Tibial artery (tissue), 4 donors: ENCODE data around the gene WIPF2.

Experiments
- DNase-seq, 2 donors: peaks; one replicate each; pipeline ENCODE4 v3.0.0-alpha.2; 2019
- H3K27ac ChIP-seq, 2 donors: fragments of 200-600 bp; sonication (generic) in 1 of 2; 1 replicate in 1 of 2; 2 replicates in 1 of 2; pipeline ENCODE4 v1.5.1; 2018 to 2019; ENCODE audit warnings: mild to moderate bottlenecking in 1 of 2
- H3K27me3 ChIP-seq, 2 donors: fragments of 200-600 bp; sonication (generic) in 1 of 2; one replicate each; pipeline versions ENCODE4 v1.5.1 to v1.6.0; 2016 to 2019
- H3K36me3 ChIP-seq, 3 donors: fragments of 200-600 bp; sonication (generic) in 2 of 3; one replicate each; pipeline ENCODE4 v1.5.1; 2016 to 2019; ENCODE audit warnings: mild to moderate bottlenecking in 2 of 3
- H3K4me1 ChIP-seq, 4 donors: fragments of 200-600 bp; sonication (generic) in 2 of 4; 1 replicate in 3 of 4; 2 replicates in 1 of 4; pipeline ENCODE4 v1.5.1; 2016 to 2019
- H3K4me3 ChIP-seq, 2 donors: fragments of 200-600 bp; sonication (generic) in 1 of 2; 1 replicate in 1 of 2; 2 replicates in 1 of 2; pipeline ENCODE4 v1.5.1; 2018 to 2019; ENCODE audit warnings: mild to moderate bottlenecking in 2 of 2
- H3K9me3 ChIP-seq, 3 donors: fragments of 200-600 bp; sonication (generic) in 1 of 3; one replicate each; pipeline ENCODE4 v1.5.1; 2016 to 2019
- intact Hi-C: fragments of 100-400 bp; cut with DNase I; formaldehyde crosslinking; loops from one replicate; pipeline ENCODE4 v1.15.0; 2023; ENCODE audit warnings: low total_unique reads
- TF ChIP-seq, protein P1 (sequence below), 2 experiments: fragments of 200-600 bp in 1 of 2; fragments of 450-650 bp in 1 of 2; IDR thresholded peaks; one replicate each; pipeline ENCODE4 v1.5.1; 2017 to 2019; ENCODE audit warnings: antibody characterized with exemption in 2 of 2, mild to moderate bottlenecking in 1 of 2, moderate library complexity in 1 of 2

WIPF2 gene

DNA sequence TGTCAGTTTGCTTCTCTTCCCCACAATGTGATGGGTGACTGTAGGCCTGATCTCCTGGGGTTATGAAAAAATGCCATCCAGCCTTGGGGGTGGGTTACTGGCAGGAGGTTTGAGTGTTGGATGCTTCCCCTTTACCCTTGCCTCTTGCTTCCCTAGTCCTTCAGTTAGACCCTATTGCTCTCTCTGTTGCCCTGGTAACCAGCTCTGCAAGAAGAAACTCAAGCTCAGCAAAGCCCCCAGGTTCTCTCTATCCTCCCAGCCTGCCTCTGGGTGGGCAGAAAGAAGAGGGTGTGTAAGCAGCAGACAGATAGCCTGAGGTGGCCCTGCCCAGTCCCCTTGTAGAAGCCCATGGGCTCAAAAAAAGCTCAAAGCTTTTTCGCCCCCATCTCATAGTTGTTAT is 44.6 kb upstream of the WIPF2 start:
- intact Hi-C loops: no loop called here
- Histone ChIP-seq H3K27me3 (no peaks in the 10 kb centered on the region), H3K4me3 (no peak overlapping the region), H3K36me3 (peaks cover 44 to 62% (median 47%) of the 10 kb centered on the region in 3 donors), H3K4me1 (peaks cover 0 to 16% (median 14%) of the 10 kb centered on the region in 4 donors), H3K27ac (no peak overlapping the region), H3K9me3 (no peaks in the 10 kb centered on the region)
- DNase-seq: no peak
- TF ChIP-seq, protein P1, sequence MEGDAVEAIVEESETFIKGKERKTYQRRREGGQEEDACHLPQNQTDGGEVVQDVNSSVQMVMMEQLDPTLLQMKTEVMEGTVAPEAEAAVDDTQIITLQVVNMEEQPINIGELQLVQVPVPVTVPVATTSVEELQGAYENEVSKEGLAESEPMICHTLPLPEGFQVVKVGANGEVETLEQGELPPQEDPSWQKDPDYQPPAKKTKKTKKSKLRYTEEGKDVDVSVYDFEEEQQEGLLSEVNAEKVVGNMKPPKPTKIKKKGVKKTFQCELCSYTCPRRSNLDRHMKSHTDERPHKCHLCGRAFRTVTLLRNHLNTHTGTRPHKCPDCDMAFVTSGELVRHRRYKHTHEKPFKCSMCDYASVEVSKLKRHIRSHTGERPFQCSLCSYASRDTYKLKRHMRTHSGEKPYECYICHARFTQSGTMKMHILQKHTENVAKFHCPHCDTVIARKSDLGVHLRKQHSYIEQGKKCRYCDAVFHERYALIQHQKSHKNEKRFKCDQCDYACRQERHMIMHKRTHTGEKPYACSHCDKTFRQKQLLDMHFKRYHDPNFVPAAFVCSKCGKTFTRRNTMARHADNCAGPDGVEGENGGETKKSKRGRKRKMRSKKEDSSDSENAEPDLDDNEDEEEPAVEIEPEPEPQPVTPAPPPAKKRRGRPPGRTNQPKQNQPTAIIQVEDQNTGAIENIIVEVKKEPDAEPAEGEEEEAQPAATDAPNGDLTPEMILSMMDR (IDR thresholded peaks at IDR 0.05): no peak

DNA sequence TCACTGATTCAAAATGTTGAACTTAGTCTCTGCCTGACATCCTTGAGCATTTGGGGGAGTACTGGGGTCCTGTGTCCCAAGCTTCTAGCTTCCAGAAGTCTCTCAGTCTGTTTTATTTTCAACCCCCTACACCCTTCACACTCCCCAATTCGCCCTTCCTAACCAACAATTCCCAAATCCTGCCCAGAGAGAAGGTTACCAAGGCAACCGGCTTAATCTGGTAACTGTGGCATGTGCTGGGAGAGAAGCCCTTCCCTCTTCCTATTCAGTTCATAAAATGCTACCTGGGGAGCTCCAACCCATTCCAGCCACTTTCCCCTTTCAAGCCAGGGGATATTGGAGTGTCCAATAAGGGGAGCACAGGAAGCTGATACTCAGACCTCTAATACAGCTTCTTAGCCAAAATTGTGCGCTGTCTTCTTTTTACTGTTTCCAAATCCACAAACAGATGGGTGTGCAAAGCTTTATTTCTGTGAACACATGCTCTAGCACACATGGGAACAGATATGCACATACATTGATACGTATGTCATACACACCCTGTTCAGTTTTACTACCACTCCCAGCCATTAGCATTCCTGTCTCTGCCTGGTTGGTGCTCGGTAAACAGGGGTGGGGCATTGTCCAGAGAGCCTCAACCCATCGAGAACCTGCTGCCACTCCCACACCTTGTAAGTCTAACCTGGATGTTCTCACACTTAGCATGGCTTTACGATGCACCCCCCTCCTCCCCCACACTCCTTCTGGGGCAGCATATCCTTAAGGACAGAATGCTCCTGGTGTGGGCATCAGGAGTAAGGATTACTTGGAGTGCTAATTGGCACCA is 43.0 kb upstream of the WIPF2 start:
- Histone ChIP-seq H3K36me3 (peaks cover 28 to 46% (median 31%) of the 10 kb centered on the region in 3 donors), H3K4me3 (no peak overlapping the region), H3K9me3 (no peaks in the 10 kb centered on the region), H3K27ac (no peak overlapping the region), H3K27me3 (no peaks in the 10 kb centered on the region), H3K4me1 (peaks cover 0 to 16% (median 14%) of the 10 kb centered on the region in 4 donors)
- intact Hi-C loops: no loop called here
- TF ChIP-seq, protein P1 (IDR thresholded peaks at IDR 0.05): no peak
- DNase-seq: no peak

DNA sequence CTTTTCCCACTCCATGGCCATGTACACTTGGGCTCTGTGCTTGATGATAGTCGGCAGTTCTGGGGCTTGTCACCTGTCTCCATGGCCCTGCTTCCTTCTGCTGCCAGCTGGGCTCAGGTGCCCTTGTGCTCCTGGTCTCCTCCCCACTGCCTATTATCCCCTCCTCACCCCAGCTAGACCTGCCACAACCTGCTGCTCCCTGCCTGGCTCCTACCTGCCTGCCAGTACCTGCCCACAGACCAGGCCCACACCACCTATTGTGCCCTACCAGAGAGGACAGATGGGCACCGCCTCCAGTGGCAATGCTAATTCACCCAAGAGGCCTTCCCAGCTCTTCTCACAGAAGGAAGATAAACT is 42.4 kb upstream of the WIPF2 start:
- Histone ChIP-seq H3K27ac (no peak overlapping the region), H3K4me1 (peaks cover 0 to 22% (median 14%) of the 10 kb centered on the region in 4 donors), H3K4me3 (no peak overlapping the region), H3K9me3 (no peaks in the 10 kb centered on the region), H3K27me3 (no peaks in the 10 kb centered on the region), H3K36me3 (peaks cover 22 to 40% (median 25%) of the 10 kb centered on the region in 3 donors)
- no peak for DNase-seq
- TF ChIP-seq, protein P1 (IDR thresholded peaks at IDR 0.05): no peak
- intact Hi-C loops: no loop called here

DNA sequence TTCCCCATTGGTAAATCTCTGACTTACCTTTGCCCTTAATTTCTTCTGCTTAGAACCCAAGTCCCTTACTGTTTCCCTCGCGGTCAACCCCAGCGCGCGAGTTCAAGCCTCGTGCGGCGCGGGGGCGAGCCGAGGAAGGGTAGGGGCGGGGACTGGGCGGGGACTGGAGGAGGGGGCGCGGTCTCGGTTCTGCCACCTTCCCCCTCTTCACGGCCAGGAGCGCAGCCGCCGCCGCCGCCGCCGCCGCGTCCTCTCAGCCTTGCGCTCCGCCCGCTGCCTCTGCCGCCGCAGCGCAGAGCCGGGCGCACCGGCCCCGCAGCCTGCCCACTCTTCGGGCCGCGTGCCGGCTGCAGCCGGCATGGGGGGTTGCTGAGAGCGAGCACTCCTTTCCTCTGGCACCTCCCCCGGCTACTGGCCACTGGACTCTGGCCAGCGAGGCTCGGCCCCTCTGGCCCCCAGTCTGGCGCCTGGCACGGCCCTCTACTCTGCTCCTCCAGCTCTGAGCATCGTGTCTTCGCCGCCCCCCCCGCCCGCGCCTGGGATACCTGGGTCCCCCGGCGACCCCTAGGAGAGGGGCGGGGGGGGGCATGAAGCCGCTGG is 41.7 kb upstream of the WIPF2 start, which contains the start of gene RAPGEFL1:
TSS of gene RAPGEFL1 (plus strand) at position 196 of the 600 bp plus-strand sequence. CDS start at position 588, 392 bp downstream.
- DNase-seq: peak; percentile 63 to 84
- intact Hi-C loops: no loop called here
- Histone ChIP-seq H3K27me3 (no peaks in the 10 kb centered on the region), H3K4me3 (peak within 1 kb of the TSS; percentile 37 to 50), H3K27ac (no peak within 1 kb of the TSS), H3K4me1 (peaks cover 0 to 23% (median 14%) of the 10 kb centered on the region in 4 donors), H3K9me3 (no peaks in the 10 kb centered on the region), H3K36me3 (peaks cover 15 to 34% (median 18%) of the 10 kb centered on the region in 3 donors)
- TF ChIP-seq, protein P1 (IDR thresholded peaks at IDR 0.05): no peak

DNA sequence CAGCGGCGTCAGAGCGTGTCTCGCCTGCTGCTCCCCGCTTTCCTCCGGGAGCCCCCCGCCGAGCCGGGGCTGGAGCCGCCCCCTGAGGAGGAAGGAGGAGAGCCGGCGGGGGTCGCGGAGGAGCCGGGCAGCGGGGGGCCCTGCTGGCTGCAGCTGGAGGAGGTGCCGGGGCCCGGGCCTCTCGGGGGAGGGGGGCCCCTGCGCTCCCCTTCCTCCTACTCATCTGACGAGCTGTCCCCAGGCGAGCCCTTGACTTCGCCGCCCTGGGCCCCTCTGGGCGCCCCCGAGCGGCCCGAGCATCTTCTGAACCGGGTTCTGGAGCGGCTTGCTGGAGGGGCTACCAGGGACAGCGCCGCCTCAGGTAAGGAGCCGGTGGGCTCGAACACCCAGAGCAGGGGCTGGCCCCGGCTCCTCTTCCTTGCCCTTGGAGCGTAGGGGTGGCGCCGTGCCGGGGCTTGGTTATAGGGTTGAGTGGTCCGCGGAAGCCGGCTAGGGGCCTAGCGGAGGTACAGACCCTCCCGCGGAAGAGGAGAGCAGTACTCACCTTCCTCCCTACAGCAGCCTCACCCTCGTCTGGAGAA is 41.0 kb upstream of the WIPF2 start:
- TF ChIP-seq, protein P1 (IDR thresholded peaks at IDR 0.05): no peak
- no peaks in the 10 kb centered on the region for H3K27me3 ChIP-seq
- no peaks in the 10 kb centered on the region for H3K9me3 ChIP-seq
- peak overlapping the region in 1 of 2 donors; percentile 50 for H3K4me3 ChIP-seq
- no peak overlapping the region for H3K27ac ChIP-seq
- peaks cover 0 to 23% (median 14%) of the 10 kb centered on the region in 4 donors for H3K4me1 ChIP-seq
- intact Hi-C loops: no loop called here
- no peak for DNase-seq
- H3K36me3 ChIP-seq: peaks cover 13 to 26% (median 16%) of the 10 kb centered on the region in 3 donors
